ENCODE results near the gene MAF.

Gene MAF

DNA sequence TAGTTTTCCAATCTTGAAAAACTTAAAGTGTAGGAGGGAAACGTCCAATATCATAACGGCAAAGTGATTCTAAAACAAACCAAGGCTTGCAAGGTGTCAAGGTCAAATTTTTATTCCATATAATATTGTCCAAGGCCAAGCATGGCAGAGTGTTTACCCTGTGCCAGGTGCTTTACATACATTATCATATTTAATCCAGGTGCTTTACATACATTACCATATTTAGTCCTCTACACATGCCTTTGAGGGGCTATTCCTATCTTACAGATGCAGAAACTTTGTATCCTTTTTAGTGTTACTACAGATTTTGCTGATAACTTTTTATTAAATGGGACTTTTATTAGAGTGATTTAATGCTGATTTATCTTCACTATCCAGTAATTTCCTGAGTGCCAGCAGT lies 23.9 kb downstream of the MAF start:
- in situ Hi-C loops (cut with MboI; ENCODE audit: low pct_unique_long_range_greater_than_20kb, low sequenced_read_pairs, unreplicated experiment) = no loop called here
- DNase-seq (ENCODE audit: low spot score) = no peak

DNA sequence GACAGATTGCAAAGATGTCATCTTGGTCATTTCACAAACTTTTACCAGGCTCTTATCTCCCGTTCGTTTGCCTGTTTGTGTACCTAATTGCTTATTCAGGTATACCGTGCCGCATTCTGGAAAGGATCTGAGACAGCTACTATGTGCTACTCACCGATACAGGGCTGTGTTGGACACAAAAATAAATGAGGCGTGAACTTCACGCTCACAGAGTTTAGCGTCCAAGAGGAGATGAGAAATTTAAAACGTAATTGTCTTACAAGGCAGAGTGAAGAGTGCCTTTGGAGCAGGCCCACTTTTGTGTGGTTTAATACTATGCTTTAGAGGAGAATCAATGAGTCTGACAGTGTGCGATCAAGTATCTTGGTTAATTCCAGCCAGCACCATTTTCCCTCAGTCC lies 26.7 kb downstream of the MAF start:
- in situ Hi-C loops (cut with MboI; ENCODE audit: low pct_unique_long_range_greater_than_20kb, low sequenced_read_pairs, unreplicated experiment) = no loop called here
- no peak for TF ChIP-seq CTCF (IDR thresholded peaks at IDR 0.05; ENCODE audit: extremely low read depth, insufficient read depth, missing control alignments)
- no peak for DNase-seq (ENCODE audit: low spot score)

More for the DNA sequence above, 23.9 kb downstream of the MAF start:
- no peak for TF ChIP-seq CTCF (IDR thresholded peaks at IDR 0.05; ENCODE audit: extremely low read depth, insufficient read depth, missing control alignments)

DNA sequence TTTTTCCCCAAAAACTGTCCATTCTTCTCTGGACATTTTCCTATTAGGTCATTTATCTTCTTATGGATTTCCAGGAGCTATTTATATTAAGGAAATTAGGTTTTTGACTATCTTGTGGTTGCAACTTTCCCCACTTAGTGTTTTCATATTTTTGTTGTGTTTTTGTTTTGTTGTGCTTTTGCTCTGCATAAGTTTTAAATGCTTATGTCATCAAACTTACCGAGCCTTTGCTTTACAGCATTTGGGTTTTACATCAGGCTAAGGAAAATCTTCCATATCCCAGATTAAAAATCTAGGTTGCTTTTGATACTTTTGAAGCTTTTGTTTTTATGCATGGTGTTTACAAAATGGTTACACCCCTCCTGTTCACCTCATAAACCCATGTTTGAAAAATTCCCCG lies 27.5 kb downstream of the MAF start:
- DNase-seq (ENCODE audit: low spot score) = no peak
- no peak for TF ChIP-seq CTCF (IDR thresholded peaks at IDR 0.05; ENCODE audit: extremely low read depth, insufficient read depth, missing control alignments)
- in situ Hi-C loops (cut with MboI; ENCODE audit: low pct_unique_long_range_greater_than_20kb, low sequenced_read_pairs, unreplicated experiment) = no loop called here

GRCh38 chr16:79571903-79572535 lies 28.5 kb downstream of the MAF start:
- TF ChIP-seq CTCF (IDR thresholded peaks at IDR 0.05; ENCODE audit: extremely low read depth, insufficient read depth, missing control alignments) = no peak
- no peak for DNase-seq (ENCODE audit: low spot score)
- in situ Hi-C loops (cut with MboI; ENCODE audit: low pct_unique_long_range_greater_than_20kb, low sequenced_read_pairs, unreplicated experiment) = no loop called here

- no peak for DNase-seq (ENCODE audit: low spot score)
- no peak for TF ChIP-seq CTCF (IDR thresholded peaks at IDR 0.05; ENCODE audit: extremely low read depth, insufficient read depth, missing control alignments)
- in situ Hi-C loops (cut with MboI; ENCODE audit: low pct_unique_long_range_greater_than_20kb, low sequenced_read_pairs, unreplicated experiment) = no loop called here
These were observed 29.3 kb downstream of the MAF start for GRCh38 chr16:79571065-79571902.

- in situ Hi-C loops (cut with MboI; ENCODE audit: low pct_unique_long_range_greater_than_20kb, low sequenced_read_pairs, unreplicated experiment) = no loop called here
- no peak for DNase-seq (ENCODE audit: low spot score)
- no peak for TF ChIP-seq CTCF (IDR thresholded peaks at IDR 0.05; ENCODE audit: extremely low read depth, insufficient read depth, missing control alignments)
These were observed 35.8 kb downstream of the MAF start for GRCh38 chr16:79564671-79565107.

Data from GM13977 (cell line).